Measurements from ENCODE around the gene SKP2. TPM values are rescaled to one million over a fixed set of nuclear protein-coding genes. Genes with fewer than 3 reads are reported as not detected.

SKP2 gene
- 34.8 to 41.1 TPM (median 36.1 TPM) in 3 replicates for total RNA-seq
- long read RNA-seq, partial matches to known transcripts, result 0 of 6 reads
- long read RNA-seq, other reads (novel, unspliced or antisense), result 1 of 6 reads

- peaks cover 52% of the 10 kb centered on the region for H3K4me1 Mint-ChIP-seq (ENCODE audit: low read depth)
- H3K4me3 Mint-ChIP-seq (ENCODE audit: unreplicated experiment), result peak within 1 kb of the TSS; percentile 89
- peak within 1 kb of the TSS; percentile 90 for H3K27ac Mint-ChIP-seq (ENCODE audit: unreplicated experiment)
- H3K27me3 Mint-ChIP-seq (ENCODE audit: low read depth), result no peaks in the 10 kb centered on the region
- peaks cover 5% of the 10 kb centered on the region for H3K36me3 Mint-ChIP-seq (ENCODE audit: low read depth)
- H3K9me3 Mint-ChIP-seq (ENCODE audit: low read depth), result no peaks in the 10 kb centered on the region
- peak; percentile 99 for DNase-seq (ENCODE audit: low spot score)
- TF ChIP-seq, protein P1, sequence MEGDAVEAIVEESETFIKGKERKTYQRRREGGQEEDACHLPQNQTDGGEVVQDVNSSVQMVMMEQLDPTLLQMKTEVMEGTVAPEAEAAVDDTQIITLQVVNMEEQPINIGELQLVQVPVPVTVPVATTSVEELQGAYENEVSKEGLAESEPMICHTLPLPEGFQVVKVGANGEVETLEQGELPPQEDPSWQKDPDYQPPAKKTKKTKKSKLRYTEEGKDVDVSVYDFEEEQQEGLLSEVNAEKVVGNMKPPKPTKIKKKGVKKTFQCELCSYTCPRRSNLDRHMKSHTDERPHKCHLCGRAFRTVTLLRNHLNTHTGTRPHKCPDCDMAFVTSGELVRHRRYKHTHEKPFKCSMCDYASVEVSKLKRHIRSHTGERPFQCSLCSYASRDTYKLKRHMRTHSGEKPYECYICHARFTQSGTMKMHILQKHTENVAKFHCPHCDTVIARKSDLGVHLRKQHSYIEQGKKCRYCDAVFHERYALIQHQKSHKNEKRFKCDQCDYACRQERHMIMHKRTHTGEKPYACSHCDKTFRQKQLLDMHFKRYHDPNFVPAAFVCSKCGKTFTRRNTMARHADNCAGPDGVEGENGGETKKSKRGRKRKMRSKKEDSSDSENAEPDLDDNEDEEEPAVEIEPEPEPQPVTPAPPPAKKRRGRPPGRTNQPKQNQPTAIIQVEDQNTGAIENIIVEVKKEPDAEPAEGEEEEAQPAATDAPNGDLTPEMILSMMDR (IDR thresholded peaks at IDR 0.05), result no peak
Measured at GRCh38 chr5:36151434-36152323, at the start of gene SKP2, which contains the start of gene LMBRD2. Gene SKP2, plus strand, starts transcription at chr5:36152111. Its CDS starts 152 bp downstream, at chr5:36152263. Gene LMBRD2, minus strand, starts transcription at chr5:36151887. Its CDS starts 8,538 bp downstream, at chr5:36143349.

DNA sequence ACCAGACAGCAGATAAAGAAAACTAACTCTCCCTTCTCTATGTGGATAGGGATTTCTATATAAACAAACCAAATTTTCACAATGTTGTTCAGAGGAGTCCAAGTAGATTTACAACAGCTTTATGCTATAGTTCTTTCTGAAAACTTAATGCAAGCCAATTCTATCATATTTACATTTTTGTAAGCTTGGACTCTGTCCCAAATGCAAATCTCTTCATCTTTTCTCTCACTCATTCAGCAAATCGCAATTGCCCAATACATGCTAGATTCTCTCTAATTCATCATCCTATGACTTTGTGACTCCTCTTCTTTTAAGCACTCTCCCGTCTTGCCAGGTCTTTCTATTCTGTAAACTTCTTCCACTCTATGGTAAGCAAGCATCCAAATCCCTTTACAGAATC lies 46.1 kb upstream of the SKP2 start:
- no peak overlapping the region for H3K27ac Mint-ChIP-seq (ENCODE audit: unreplicated experiment)

DNA sequence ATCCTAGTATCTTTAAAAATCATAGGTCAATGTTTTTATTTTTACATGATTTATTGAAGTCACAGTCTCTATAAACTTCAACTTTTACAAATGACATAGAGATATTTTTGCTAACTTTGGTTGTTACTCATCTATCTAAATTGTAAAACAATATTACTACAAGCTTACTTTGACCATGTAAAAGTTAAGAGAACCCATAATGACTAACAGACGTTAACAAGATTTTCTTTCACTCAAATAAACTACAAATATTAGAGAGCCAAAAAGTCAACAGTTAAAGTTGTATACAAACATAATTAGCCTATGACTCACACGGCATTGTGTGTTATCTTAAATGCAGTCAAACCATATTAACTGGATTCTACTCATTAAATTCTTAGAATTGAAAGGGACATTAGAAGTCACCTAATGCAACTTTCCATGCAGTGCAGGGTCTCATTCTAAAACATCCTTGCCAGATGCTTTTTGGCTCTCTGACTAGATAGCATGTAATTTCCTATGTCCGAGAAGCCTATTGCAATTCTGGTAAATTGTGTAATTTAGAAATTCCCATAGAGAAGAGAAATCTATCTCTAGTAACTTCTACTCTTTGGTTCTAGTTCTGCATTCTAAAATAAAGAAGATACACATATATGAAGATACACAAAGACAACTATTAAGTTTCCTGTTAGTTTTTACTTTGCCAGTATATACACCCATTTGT lies 43.0 kb upstream of the SKP2 start:
- no peak overlapping the region for H3K4me3 Mint-ChIP-seq (ENCODE audit: unreplicated experiment)
- no peaks in the 10 kb centered on the region for H3K4me1 Mint-ChIP-seq (ENCODE audit: low read depth)
- no peak overlapping the region for H3K27ac Mint-ChIP-seq (ENCODE audit: unreplicated experiment)
- peaks cover 20% of the 10 kb centered on the region for H3K36me3 Mint-ChIP-seq (ENCODE audit: low read depth)
- TF ChIP-seq, protein P1 (IDR thresholded peaks at IDR 0.05), result no peak
- no peaks in the 10 kb centered on the region for H3K9me3 Mint-ChIP-seq (ENCODE audit: low read depth)
- no peaks in the 10 kb centered on the region for H3K27me3 Mint-ChIP-seq (ENCODE audit: low read depth)
- no peak for DNase-seq (ENCODE audit: low spot score)

More for the DNA sequence above, 46.1 kb upstream of the SKP2 start:
- TF ChIP-seq, protein P1 (IDR thresholded peaks at IDR 0.05), result no peak
- peaks cover 24% of the 10 kb centered on the region for H3K36me3 Mint-ChIP-seq (ENCODE audit: low read depth)
- no peak overlapping the region for H3K4me3 Mint-ChIP-seq (ENCODE audit: unreplicated experiment)
- DNase-seq (ENCODE audit: low spot score), result no peak
- H3K9me3 Mint-ChIP-seq (ENCODE audit: low read depth), result no peaks in the 10 kb centered on the region
- no peaks in the 10 kb centered on the region for H3K4me1 Mint-ChIP-seq (ENCODE audit: low read depth)
- no peaks in the 10 kb centered on the region for H3K27me3 Mint-ChIP-seq (ENCODE audit: low read depth)

DNA sequence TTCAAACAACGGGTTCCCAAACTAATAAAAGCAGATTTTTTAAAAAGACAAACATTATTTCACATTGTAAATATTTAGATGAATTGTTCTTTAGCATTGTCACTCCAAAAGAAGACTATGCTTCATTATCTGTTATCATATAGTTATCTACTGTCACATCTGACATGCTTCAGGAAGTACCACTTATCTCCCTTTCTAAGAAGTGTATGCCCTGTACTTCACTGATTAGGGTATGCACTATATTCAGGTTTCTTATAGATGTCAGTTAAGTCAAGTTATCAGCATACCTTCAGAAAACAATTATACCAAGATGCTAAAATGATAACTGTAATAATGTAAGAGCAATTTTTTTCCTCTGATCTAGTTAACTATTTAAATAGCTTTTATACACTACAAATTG lies 40.7 kb upstream of the SKP2 start:
- H3K36me3 Mint-ChIP-seq (ENCODE audit: low read depth), result peaks cover 21% of the 10 kb centered on the region
- no peaks in the 10 kb centered on the region for H3K9me3 Mint-ChIP-seq (ENCODE audit: low read depth)
- H3K4me1 Mint-ChIP-seq (ENCODE audit: low read depth), result no peaks in the 10 kb centered on the region
- no peaks in the 10 kb centered on the region for H3K27me3 Mint-ChIP-seq (ENCODE audit: low read depth)
- DNase-seq (ENCODE audit: low spot score), result no peak
- H3K27ac Mint-ChIP-seq (ENCODE audit: unreplicated experiment), result no peak overlapping the region
- H3K4me3 Mint-ChIP-seq (ENCODE audit: unreplicated experiment), result no peak overlapping the region
- TF ChIP-seq, protein P1 (IDR thresholded peaks at IDR 0.05), result no peak

- H3K9me3 Mint-ChIP-seq (ENCODE audit: low read depth), result peaks cover 7% of the 10 kb centered on the region
- TF ChIP-seq, protein P1 (IDR thresholded peaks at IDR 0.05), result no peak
- H3K4me1 Mint-ChIP-seq (ENCODE audit: low read depth), result no peaks in the 10 kb centered on the region
- no peak overlapping the region for H3K4me3 Mint-ChIP-seq (ENCODE audit: unreplicated experiment)
- peaks cover 16% of the 10 kb centered on the region for H3K36me3 Mint-ChIP-seq (ENCODE audit: low read depth)
- DNase-seq (ENCODE audit: low spot score), result no peak
- no peak overlapping the region for H3K27ac Mint-ChIP-seq (ENCODE audit: unreplicated experiment)
- no peaks in the 10 kb centered on the region for H3K27me3 Mint-ChIP-seq (ENCODE audit: low read depth)
Measured at GRCh38 chr5:36125868-36126267, 26.0 kb upstream of the SKP2 start.

Measured in chondrocyte (in vitro differentiated cells).